GM18526 (cell line): ENCODE results near the gene RRAGC.

ENCODE experiments used
- POLR2A ChIP-seq: IDR thresholded peaks from 3 replicates; pipeline ENCODE4 v1.6.1; 2011; ENCODE audit not compliant: insufficient read length; ENCODE audit errors: extremely low read depth

RRAGC gene

DNA sequence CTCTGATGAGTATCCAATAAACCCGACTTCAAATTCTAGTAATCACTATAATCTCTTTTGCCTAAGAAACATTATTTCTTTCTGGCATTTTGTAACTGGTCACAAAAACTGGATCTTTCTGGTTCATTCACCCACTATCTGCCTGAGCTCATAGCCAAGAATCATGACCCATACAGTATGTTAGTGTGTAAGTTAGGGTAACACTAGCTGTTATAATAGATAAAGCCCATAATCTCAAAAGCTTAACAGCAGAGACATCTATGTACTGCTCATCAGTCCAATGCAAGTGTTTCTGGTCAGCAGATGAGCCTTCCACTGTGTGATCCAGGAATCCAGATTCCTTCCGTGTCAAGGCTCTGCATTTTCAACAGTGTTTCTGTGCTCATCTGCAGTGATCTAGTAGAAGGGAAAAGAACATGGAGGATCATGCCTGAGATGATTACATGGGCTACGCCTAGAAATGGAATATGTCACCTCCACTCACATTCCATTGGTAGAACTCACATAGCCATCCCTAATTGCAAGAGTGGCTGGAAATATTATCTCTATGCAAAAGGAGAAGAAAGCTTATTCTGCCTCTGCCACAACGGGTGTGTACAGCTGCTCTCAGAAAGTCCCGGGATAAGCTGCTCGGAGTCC is 27.7 kb downstream of the RRAGC start:
- TF ChIP-seq POLR2A, result no peak

DNA sequence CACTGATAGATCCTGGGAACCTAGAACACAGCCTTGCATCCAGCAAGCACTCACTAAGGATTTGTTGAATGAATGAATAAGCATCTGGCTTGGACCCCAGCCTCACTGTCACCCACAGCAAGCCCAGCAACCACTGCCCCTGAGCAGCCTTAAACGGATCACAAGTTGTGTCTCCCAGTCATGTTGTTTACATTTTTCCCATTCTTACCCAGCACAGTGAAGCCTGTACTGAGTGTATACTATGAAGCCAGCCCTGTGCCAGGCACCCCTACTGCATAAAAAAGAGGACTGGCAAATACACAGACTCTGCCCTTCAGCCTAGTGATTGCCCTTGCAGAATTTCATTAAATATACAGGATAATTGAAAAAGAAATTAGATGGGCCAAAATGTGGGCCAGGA is 30.2 kb downstream of the RRAGC start:
- no peak for TF ChIP-seq POLR2A

DNA sequence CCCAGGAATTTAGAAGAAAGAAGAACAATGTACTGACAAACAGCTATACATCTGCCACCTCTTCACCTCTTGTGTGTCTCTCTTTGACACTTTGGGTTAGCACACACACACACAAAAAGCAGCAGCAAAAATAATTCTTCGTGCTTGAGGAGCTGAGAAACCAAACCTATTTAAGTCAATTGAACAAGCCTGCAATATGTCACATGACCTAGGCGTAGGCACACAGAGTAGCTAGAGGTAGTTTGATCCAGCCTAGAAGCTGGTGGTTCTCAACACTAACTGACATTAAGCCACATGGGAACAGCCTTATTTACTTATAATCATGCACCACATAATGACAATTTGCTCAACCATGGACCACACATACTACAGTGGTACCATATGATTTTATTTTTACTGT is 32.3 kb downstream of the RRAGC start:
- no peak for TF ChIP-seq POLR2A

DNA sequence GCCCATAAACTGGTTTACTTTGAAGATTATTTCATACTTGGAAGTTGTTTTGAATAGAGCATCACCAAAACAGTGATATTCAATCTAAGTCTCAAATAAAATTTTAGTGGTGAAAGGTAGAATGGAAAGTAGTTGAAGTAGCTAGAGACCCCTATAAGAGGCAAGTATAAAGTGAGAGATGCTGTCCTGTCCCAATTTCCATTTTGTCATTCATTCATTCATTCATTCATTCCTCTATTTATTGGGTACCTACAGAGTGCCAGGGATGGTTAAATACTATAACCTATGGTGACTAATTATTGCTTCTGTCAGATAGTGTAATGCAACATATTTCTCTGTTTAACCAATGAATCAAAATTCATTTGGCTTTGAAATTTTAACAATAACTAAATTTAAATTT is 32.7 kb downstream of the RRAGC start:
- no peak for TF ChIP-seq POLR2A

DNA sequence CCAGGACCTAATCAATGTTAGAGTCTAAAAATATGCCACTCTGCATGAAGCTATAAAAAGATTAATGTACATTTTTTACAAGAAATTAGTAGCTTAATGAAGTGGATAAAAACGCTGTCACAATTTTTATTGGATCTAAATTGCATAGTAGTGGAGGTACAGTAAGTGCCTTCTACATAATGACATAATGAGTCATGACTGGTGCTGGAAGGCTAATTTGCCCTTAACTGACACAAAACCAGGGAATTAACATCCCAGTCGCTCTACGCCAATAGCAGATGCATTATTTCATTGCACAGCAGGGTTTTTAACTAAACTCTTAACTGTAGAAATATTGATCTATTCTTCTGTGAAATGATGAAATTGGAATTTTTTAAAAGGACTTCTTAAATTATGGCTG is 33.3 kb downstream of the RRAGC start:
- TF ChIP-seq POLR2A, result no peak

DNA sequence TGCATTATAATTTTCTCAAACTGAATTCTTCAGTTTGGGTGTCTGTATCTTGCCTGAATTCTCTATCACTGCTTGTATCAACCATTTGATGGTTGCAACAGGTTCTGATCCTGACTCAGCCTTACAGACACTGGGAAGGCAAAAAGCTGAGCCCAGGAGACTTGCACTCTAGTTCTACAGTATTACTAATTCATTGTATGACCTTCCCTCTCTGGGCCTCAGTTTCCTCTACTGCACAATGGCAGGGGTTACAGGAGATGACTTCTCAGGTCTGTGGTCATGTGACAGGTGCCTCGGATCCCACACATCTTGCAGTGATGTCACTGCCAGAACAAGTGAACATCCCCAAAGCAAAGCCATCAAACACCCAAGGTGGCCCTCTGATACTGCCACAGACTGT is 38.7 kb downstream of the RRAGC start:
- TF ChIP-seq POLR2A, result no peak

DNA sequence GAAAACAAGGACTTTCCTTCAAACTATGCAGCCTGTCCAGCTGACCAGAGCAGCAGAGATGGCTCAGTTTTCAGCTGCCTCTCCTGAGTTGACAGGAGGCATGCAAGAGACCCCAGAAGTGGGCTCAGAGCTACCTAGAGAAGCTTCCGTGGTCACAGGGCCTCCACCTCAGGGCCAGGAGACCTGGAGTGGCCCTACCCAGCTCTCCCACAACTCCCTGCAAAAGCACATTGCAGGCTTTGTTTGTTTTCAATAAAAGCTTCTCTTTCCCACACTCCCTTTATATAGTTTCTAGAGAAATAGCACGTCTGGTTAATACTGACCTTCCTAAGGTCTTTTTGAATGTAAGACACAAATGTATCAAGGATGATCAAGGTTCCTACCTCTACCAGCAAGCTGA is 40.1 kb downstream of the RRAGC start:
- no peak for TF ChIP-seq POLR2A

DNA sequence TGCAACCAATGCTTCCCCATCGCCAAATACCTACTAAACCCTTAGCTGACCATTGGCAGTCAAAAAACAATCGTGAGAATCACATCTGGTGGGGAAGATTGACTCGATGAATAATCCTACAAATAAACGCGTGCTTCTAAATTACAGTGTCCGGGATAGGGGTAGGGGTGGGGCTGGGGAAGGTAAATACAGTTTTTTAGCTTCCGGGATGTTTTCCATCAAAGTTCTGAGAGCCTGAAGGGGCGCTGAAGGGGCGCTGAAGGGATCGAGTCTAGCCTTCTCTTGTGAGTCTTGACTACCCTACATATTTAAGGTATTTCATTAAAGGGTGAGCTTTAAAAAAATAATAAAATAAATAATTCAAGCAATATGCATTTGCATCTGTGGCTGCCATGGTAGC is 40.5 kb downstream of the RRAGC start:
- no peak for TF ChIP-seq POLR2A

DNA sequence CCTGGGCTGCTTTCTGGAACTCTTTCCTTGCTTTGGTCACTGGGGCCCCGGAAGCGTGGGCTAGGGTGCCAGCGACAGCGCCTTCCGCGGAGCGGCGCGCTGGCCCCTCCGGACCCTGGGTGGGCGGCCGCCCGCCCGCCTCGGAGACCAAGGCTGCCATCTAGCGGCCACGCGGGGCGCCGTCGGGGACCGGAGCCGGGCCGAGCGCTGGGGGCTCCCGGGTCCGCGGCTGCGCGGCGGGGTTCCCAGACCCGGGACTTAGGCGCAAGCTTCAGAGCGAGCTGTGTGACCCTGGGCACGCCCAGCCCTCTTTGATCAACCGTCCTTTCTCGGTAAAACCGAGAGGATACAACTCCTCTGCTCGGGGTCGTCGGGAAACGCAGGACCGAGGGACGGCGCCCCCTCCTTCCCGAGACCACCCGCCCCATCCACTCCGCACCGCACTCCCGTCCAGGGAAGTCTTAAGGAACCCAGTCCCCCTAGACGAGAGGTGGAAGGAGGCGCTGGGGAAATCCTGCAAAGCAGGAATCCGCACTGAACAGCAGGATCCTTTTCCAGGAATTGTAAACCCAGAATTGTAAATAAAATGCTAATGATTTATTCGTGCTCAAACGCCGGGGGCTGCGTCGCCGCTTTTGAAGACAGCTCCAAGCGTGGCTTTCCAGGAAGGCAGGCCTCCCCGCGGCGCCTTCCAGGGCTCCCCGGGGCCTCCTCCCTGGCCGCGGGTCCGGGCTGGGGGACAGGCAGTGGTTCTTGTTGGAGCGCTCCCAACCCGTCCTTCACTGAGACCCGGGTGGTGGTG is 41.2 kb downstream of the RRAGC start:
- no peak for TF ChIP-seq POLR2A

DNA sequence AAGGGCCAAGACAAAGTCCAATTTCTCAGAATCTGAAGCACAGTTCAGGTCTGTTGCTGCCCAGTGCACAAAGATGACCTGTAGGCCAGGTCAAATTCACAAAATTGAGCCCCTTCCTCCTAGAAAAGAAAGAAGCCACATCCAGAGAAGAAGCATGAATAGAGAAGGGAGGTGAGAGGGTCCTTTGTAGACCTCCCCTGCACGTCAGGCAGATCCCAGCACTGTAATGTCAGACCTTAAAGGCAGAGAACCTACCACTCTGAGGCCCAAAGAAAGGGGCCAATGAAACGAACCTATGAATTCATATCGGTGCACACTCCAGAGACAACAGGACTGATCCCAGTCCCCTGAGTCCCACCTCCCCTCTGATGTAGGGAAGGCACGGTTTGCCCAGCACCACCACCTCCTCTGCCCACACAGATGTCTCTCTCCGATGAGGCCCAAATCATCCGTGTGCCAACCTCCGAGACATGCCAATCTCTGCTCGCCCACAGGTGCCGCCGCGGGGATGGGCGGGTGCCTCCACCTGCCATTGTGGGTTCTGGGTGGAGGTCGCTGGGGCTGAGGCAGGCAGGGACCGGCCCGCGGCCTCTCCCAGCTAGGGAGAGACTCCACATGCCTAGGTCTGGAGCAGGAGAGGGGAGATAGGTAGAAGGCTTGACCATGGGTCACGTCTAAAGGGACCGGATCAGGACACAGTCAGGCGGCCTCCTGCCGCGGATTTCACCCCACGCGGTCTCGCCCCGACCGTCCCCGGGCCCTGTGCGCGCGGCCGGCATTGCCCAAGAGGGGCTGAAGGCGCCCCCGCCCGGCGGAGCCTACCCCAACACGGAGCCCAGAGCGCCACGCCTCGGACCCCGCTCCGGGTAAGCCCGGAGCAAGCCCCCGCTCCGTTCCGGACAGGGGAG is 42.1 kb downstream of the RRAGC start:
- no peak for TF ChIP-seq POLR2A

DNA sequence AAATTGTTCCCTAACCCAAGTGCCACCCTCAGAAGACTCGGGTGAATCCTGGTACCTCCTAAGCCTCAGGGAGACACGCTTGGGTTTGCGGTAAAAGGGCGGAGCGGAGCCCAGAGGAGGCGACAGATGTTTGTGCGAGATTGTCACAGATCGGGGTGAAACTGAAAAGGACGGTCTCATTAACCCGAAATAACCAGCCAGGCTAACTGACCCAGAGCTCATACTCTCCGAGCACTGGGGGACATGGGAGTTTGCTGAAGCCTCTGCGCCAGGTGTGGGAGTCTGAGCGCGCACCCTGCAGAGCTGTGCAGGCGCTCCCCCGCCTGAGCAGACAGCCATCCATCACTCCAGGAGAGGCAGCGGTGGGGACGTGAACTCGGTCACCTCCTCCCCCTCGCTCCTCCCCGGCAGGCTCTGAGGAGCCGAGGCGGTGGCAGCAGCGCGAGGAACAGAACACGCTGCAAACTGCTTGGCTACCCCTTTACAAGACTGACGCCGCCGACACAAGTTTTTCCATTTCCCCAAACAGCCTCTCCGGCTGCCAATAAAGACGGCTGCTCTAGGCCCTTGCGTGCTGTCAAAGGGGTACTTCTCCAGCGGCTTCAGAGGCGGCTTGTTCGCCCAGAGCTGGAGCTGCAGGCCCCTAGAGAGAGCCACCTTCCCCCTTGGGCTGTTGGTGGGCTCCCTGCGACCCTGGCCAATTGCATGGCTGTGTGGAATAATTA is 43.5 kb downstream of the RRAGC start:
- TF ChIP-seq POLR2A, result no peak

DNA sequence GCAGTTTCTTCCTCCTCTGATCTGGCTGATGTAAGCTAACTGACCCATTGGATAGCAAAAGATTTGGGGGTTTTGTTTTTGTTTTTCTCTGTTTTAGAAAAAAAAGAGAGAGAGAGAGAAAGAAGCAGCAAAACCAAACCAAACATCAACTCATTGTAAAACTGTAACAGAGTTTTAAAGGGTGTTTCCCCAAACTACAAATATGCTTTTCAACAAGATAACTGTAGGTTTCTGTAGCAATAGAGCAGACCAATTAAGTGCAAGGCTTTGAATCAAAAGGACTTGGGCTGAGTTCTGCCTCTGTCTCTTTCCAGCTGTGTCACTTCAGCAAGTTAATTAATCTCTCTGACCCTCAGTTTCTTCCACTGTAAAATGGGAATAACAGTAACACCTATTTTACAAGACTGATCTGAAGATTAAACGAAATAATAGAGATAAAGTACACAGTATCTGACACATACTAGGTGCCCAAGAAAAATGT is 44.5 kb downstream of the RRAGC start:
- no peak for TF ChIP-seq POLR2A

DNA sequence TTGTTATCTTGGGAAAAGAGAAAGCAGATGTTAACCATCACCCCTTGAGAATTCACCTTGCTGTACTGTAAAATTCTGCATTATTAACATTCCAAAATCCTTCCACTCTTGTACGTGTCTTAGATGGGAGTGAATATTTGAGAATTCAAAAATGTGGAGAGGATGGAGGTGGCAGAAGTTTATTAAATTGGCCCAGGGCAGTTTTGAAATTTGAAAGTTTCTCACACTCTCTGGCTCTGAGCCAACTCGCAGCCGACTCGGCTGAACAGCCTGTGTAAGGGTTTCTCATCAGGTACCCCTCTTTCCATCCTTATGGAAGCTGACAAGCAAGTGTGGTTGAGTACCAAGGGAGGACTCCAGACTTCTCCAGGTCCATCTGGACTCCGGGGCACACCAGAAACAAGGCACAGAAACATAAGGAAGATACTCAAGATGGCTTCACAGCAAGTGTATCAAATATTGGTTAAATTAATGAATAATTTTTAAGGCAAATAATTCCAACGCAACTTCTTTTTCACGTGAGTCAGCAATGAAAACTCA is 45.1 kb downstream of the RRAGC start:
- TF ChIP-seq POLR2A, result no peak

DNA sequence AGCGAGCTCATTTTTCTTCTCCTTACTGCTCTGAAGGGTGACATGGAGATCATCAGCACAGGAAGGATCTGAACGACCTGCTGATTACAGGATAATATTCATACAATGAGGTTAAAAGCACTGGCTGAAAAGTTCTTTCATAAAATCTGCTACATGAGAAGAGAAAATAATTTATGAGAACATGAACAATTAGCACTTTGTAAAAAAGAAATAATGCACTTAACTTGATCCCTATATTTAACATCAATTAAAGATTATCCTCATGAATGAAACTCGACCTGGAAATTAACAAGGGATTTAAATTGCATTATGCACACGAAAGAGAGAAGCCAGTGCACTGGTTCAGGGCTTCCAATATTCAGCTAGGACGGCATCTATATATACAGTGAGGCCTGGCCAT is 46.6 kb downstream of the RRAGC start:
- TF ChIP-seq POLR2A, result no peak

DNA sequence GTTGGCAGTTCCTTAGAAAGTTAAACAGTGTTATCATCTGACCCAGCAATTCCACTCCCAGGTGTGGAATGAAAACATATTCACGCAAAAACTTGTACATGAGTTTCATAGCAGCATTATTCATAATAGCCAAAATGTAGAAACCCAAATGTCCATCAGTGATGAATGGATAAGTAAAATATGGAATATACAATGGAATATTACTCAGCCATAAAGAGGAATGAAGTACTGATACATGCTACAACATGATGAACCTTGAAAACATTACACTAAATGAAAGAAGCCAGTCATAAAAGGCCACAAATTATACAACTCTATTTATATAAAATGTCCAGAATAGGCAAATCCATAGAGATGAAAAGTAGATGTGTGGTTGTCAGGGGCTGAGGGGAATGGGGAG is 53.5 kb downstream of the RRAGC start:
- TF ChIP-seq POLR2A, result no peak
